Activated T-cell treated with anti-CD3 and anti-CD28 coated beads, Interleukin-2, amount 50 U/mL, for 48 hours (primary cell): ENCODE measurements around the gene DPP10.

Experiments used
- DNase-seq, 2 experiments: peaks; one replicate each; pipeline ENCODE4 v3.0.0-alpha.2; 2020

DPP10 gene

GRCh38 chr2:115603285-115603684 lies 1160.8 kb downstream of the DPP10 start:
- DNase-seq: no peak

- DNase-seq: no peak
These were observed 1163.9 kb downstream of the DPP10 start for GRCh38 chr2:115606350-115606749.

GRCh38 chr2:115609978-115610377 lies 1167.5 kb downstream of the DPP10 start:
- no peak for DNase-seq

GRCh38 chr2:115610888-115611287 lies 1168.4 kb downstream of the DPP10 start:
- DNase-seq: no peak

GRCh38 chr2:115624332-115624731 lies 1181.9 kb downstream of the DPP10 start:
- DNase-seq: no peak

- DNase-seq: no peak
These were observed 1192.1 kb downstream of the DPP10 start for GRCh38 chr2:115634578-115634977.

- DNase-seq: no peak
These were observed 1193.0 kb downstream of the DPP10 start for GRCh38 chr2:115635430-115635829.

GRCh38 chr2:115649731-115650130 lies 1207.3 kb downstream of the DPP10 start:
- DNase-seq: no peak

GRCh38 chr2:115650827-115651226 lies 1208.4 kb downstream of the DPP10 start:
- DNase-seq: no peak

- DNase-seq: no peak
These were observed 1210.2 kb downstream of the DPP10 start for GRCh38 chr2:115652652-115653051.

- no peak for DNase-seq
These were observed 1211.9 kb downstream of the DPP10 start for GRCh38 chr2:115654362-115654761.

GRCh38 chr2:115678129-115678528 lies 1235.7 kb downstream of the DPP10 start:
- no peak for DNase-seq

GRCh38 chr2:115684345-115684744 lies 1241.9 kb downstream of the DPP10 start:
- no peak for DNase-seq

GRCh38 chr2:115691409-115691808 lies 1249.0 kb downstream of the DPP10 start:
- no peak for DNase-seq

- no peak for DNase-seq
These were observed 1252.2 kb downstream of the DPP10 start for GRCh38 chr2:115694651-115695050.

- no peak for DNase-seq
These were observed 1290.8 kb downstream of the DPP10 start for GRCh38 chr2:115733190-115733775.

- DNase-seq: no peak
These were observed 1295.7 kb downstream of the DPP10 start for GRCh38 chr2:115738111-115738510.

- DNase-seq: no peak
These were observed 1297.1 kb downstream of the DPP10 start for GRCh38 chr2:115739574-115739973.

- no peak for DNase-seq
These were observed 1303.7 kb downstream of the DPP10 start for GRCh38 chr2:115746151-115746550.

- DNase-seq: no peak
These were observed 1314.8 kb downstream of the DPP10 start for GRCh38 chr2:115757286-115757685.

GRCh38 chr2:115763601-115764000 lies 1321.2 kb downstream of the DPP10 start:
- no peak for DNase-seq

GRCh38 chr2:115771516-115771915 lies 1329.1 kb downstream of the DPP10 start:
- no peak for DNase-seq

GRCh38 chr2:115774361-115774760 lies 1331.9 kb downstream of the DPP10 start:
- DNase-seq: no peak

GRCh38 chr2:115779085-115779632 lies 1336.7 kb downstream of the DPP10 start:
- no peak for DNase-seq

- DNase-seq: no peak
These were observed 1339.8 kb downstream of the DPP10 start for GRCh38 chr2:115782286-115782685.
